ENCODE data around the gene ADGRE1.
A peak's percentile ranks its signal among the peaks of the same experiment; 100 is the strongest.

ADGRE1 gene, protein sequence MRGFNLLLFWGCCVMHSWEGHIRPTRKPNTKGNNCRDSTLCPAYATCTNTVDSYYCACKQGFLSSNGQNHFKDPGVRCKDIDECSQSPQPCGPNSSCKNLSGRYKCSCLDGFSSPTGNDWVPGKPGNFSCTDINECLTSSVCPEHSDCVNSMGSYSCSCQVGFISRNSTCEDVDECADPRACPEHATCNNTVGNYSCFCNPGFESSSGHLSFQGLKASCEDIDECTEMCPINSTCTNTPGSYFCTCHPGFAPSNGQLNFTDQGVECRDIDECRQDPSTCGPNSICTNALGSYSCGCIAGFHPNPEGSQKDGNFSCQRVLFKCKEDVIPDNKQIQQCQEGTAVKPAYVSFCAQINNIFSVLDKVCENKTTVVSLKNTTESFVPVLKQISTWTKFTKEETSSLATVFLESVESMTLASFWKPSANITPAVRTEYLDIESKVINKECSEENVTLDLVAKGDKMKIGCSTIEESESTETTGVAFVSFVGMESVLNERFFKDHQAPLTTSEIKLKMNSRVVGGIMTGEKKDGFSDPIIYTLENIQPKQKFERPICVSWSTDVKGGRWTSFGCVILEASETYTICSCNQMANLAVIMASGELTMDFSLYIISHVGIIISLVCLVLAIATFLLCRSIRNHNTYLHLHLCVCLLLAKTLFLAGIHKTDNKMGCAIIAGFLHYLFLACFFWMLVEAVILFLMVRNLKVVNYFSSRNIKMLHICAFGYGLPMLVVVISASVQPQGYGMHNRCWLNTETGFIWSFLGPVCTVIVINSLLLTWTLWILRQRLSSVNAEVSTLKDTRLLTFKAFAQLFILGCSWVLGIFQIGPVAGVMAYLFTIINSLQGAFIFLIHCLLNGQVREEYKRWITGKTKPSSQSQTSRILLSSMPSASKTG

DNA sequence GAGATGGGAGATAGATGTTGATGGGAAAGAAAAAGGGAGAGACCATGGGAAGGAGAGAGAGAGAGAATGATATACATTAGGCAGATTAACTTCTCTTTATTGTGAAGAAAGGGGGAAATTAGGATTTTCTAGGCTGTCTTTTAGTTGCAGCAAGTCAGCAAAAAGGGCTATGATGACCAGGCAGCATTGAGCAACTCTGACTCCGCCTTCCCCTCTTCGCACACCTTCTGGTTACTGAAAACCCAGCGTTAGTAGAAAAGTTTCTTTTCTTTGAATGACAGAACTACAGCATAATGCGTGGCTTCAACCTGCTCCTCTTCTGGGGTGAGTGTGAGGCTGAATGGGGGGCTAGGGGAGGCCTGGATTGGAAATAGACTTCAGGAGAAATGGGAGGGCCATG is at the start of gene ADGRE1:
Gene ADGRE1, plus strand, starts transcription at position 264 of the 400 bp plus-strand sequence. Its CDS starts 30 bp downstream, at position 294.
- Mint-ChIP-seq H3K9me3 (peaks cover 24% of the 10 kb centered on the region), H3K4me3 (no peak within 1 kb of the TSS), H3K27ac (peak within 1 kb of the TSS; percentile 51), H3K4me1 (peaks cover 57% of the 10 kb centered on the region), H3K36me3 (peaks cover 18% of the 10 kb centered on the region), H3K27me3 (no peaks in the 10 kb centered on the region)
- peak; percentile 33 for DNase-seq
- CTCF ChIA-PET = interaction anchor here (1.1 kb wide), 1 partner anchor 23 kb away, joined by 4 read pairs; no protein-coding TSS in a partner anchor

DNA sequence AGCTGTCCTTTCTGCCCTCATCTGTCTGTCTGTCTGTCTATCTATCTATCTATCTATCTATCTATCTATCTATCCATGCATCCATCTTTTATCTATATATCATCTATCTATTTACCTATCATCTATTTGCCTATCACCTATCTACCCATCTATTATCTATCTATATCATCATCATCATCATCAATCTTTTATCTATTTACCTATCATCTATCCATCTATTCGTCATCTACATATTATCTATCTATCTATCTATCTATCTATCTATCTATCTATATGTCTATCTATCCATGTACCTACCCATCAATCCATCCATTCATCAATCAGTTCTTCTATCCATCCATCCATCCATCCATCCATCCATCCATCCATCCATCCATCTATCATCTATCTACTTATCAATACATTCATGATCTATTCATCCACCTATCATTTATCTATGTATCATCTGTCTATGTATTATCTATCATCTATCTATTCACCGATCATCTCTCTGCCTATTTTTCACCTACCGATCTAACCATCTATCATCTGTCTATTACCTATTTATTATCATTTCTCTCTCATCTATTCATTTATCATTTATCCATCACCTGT is 49.2 kb upstream of the ADGRE1 start:
- peaks cover 51% of the 10 kb centered on the region for H3K36me3 Mint-ChIP-seq
- DNase-seq = no peak
- CTCF ChIA-PET = interaction anchor here (0.6 kb wide), 1 partner anchor 25 kb away, joined by 4 read pairs; no protein-coding TSS in a partner anchor
- peak overlapping the region; percentile 68 for H3K27ac Mint-ChIP-seq
- H3K27me3 Mint-ChIP-seq = no peaks in the 10 kb centered on the region
- H3K9me3 Mint-ChIP-seq = no peaks in the 10 kb centered on the region
- no peak overlapping the region for H3K4me3 Mint-ChIP-seq
- H3K4me1 Mint-ChIP-seq = peaks cover 24% of the 10 kb centered on the region

DNA sequence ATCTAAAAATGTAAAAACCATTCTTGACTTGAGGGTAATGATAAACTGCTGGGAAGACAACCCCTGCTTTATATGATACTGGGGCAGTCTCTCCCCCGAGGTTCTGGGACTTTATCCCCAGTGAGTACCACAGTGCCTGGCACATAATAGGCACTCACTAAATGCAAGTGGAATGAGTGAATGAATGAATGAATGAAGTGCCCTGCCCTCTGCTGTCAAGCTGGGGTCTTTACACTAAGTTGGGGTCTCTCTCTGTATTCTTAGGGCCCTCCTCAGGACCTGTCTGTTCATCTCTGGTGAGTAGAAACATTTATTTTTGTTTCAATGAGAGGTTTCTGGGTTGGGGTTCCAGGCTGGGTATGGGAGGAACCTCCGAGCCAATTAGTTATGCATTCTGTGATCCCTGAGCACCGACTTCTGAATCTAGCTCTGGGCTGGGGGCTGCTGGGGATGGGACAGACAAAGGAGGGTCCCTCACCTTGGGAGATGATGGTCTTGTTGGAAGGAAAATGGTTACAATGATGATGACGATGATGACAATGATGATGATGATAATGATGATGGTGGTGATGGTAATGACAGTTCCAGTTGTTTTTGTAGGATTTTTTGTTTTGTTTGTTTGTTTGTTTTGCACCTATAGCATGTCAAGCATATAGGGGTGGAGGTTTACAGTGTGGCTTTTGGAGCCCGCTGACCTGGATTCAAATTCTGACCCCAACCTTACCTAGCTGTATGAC is 44.3 kb upstream of the ADGRE1 start:
- Mint-ChIP-seq H3K27me3 (no peaks in the 10 kb centered on the region), H3K9me3 (no peaks in the 10 kb centered on the region), H3K36me3 (peaks cover 32% of the 10 kb centered on the region), H3K4me3 (no peak overlapping the region), H3K27ac (peak overlapping the region; percentile 26), H3K4me1 (peaks cover 5% of the 10 kb centered on the region)
- DNase-seq = no peak
- CTCF ChIA-PET = no interaction called here

DNA sequence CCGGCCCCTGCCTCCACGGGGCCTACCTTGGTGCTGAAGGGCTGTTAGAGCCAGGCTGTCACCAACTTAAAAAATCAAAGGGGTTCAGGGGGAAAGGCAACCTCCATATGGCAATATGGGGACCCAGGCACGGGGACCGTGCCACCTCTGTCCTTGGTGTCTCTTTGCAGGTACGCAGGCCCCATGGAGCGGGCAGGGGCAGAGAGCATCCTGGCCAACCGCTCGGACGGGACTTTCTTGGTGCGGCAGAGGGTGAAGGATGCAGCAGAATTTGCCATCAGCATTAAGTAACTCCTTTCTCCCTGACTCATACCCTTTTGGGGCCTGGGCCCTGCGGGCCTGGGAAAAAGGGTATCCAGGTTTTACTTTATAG is 39.6 kb upstream of the ADGRE1 start:
- peaks cover 43% of the 10 kb centered on the region for H3K36me3 Mint-ChIP-seq
- H3K4me3 Mint-ChIP-seq = no peak overlapping the region
- no peaks in the 10 kb centered on the region for H3K4me1 Mint-ChIP-seq
- CTCF ChIA-PET = no interaction called here
- H3K9me3 Mint-ChIP-seq = no peaks in the 10 kb centered on the region
- H3K27me3 Mint-ChIP-seq = no peaks in the 10 kb centered on the region
- DNase-seq = no peak
- H3K27ac Mint-ChIP-seq = no peak overlapping the region

DNA sequence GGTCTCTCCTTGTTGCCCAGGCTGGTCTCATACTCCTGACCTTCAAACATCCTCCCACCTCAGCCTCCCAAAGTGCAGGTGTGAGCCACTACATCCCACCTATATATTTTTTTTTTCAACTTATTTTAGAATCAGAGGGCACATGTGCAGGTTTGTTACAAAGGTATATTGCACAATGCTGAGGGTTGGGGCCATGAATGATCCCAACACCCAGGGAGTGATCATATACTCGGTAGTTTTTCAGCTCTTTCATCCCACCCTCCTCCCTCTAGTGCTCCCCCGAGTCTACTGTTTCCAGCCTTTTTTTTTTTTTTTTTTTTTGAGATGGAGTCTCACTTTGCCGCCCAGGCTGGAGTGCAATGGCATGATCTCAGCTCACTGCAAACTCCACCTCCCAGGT is 38.4 kb upstream of the ADGRE1 start:
- Mint-ChIP-seq H3K4me1 (no peaks in the 10 kb centered on the region), H3K36me3 (peaks cover 39% of the 10 kb centered on the region), H3K27me3 (no peaks in the 10 kb centered on the region), H3K4me3 (no peak overlapping the region), H3K9me3 (no peaks in the 10 kb centered on the region), H3K27ac (no peak overlapping the region)
- no peak for DNase-seq
- CTCF ChIA-PET = no interaction called here

DNA sequence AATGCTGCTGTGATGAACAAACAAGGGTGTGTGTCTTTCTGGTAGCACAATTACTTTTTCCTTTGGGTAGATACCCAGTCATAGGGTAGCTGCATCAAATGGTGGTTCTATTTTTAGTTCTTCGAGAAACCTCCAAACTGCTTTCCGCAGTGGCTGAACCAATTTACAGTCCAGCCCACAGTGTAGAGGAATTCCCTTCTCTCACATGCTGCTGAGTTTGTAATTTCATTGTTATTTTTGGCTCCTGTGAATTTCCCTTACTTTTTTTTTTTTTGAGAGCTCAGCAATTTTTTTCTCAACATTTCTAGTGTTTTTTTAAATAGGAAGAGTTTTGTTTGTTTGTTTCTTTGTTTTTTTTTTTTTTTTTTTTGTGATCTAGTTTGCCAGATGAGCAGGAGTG is 37.5 kb upstream of the ADGRE1 start:
- Mint-ChIP-seq H3K27me3 (no peaks in the 10 kb centered on the region), H3K9me3 (no peaks in the 10 kb centered on the region), H3K27ac (peak overlapping the region; percentile 60), H3K4me3 (no peak overlapping the region), H3K4me1 (no peaks in the 10 kb centered on the region), H3K36me3 (peaks cover 42% of the 10 kb centered on the region)
- CTCF ChIA-PET = no interaction called here
- no peak for DNase-seq

DNA sequence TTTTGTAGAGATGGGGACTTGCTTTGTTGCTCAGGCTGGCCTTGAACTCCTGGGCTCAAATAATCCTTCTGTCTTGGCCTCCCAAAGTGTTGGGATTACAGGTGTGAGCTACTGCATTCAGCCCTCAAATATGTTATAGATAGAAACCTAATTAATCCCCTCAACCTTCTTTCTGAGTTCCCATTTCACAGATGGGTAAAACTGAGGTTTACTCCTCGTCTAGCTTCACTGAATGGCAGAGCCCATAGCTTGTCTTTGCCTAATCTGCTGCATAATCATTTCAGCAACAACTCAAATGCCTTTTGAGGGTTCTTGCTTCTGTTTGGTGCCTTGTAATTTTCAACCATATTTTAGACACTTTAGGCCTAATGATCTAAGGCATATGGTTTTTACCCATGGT is 36.0 kb upstream of the ADGRE1 start:
- peak overlapping the region; percentile 49 for H3K27ac Mint-ChIP-seq
- H3K4me1 Mint-ChIP-seq = no peaks in the 10 kb centered on the region
- no peak for DNase-seq
- H3K36me3 Mint-ChIP-seq = peaks cover 54% of the 10 kb centered on the region
- no peak overlapping the region for H3K4me3 Mint-ChIP-seq
- H3K9me3 Mint-ChIP-seq = no peaks in the 10 kb centered on the region
- no peaks in the 10 kb centered on the region for H3K27me3 Mint-ChIP-seq
- CTCF ChIA-PET = interaction anchor here (1.1 kb wide), 1 partner anchor 218 kb away, joined by 3 read pairs; no protein-coding TSS in a partner anchor

DNA sequence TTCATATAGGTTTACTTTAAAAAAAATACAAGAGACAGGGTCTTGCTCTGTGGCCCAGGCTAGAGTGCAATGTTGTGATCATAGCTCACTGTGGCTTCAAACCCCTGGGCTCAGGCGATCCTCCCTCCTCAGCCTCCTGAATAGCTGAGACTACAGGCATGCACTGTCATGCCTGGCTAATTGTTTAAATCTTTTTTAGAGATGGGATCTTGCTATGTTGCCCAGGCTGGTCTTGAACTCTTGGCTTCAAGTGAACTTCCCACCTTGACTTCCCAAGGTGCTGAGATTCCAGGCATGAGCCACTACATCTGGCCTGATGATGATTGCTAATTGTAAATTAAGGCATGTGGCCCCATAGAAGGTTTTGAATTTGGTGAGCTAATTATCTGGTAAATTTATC is 35.4 kb upstream of the ADGRE1 start:
- no peak for DNase-seq
- Mint-ChIP-seq H3K36me3 (peaks cover 58% of the 10 kb centered on the region), H3K4me1 (no peaks in the 10 kb centered on the region), H3K4me3 (no peak overlapping the region), H3K27me3 (no peaks in the 10 kb centered on the region), H3K27ac (no peak overlapping the region), H3K9me3 (no peaks in the 10 kb centered on the region)
- CTCF ChIA-PET = interaction anchor here (1.1 kb wide), 1 partner anchor 219 kb away, joined by 3 read pairs; no protein-coding TSS in a partner anchor

DNA sequence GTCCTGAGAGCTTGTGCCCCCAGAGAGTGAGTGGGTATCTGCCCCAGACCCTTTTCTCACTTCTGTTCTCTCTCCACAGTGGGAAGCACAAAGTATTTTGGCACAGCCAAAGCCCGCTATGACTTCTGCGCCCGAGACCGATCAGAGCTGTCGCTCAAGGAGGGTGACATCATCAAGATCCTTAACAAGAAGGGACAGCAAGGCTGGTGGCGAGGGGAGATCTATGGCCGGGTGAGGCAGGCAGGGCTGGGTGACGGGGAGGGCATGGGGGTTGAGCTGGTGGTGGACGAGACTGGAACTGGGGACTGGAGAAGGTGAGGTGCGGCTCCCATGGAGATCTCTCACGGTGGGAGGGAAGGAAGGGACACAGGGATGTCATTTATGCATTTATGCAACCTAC is 33.5 kb upstream of the ADGRE1 start:
- peaks cover 59% of the 10 kb centered on the region for H3K36me3 Mint-ChIP-seq
- no peak overlapping the region for H3K27ac Mint-ChIP-seq
- CTCF ChIA-PET = no interaction called here

DNA sequence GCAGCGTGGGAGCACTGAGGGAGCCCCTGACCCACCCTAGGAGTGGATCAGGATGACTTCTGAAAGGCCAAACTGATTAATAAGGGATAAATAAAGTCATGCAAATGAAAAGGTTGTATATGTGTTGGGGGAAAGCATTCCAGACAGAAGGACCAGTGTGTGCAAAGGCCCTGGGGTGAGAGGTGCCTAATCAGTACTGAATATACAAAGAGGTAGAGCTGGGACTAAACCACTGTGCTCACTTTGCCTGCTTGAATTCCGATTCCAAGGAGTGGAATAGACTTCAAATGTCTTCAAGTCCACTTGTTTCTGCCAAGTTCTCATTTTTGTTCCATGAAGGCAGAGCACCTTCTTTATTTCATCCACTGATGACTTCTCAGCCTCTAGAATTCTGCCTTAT is 32.6 kb upstream of the ADGRE1 start:
- CTCF ChIA-PET = no interaction called here
- Mint-ChIP-seq H3K27me3 (no peaks in the 10 kb centered on the region), H3K27ac (no peak overlapping the region), H3K4me1 (no peaks in the 10 kb centered on the region), H3K36me3 (peaks cover 53% of the 10 kb centered on the region), H3K9me3 (no peaks in the 10 kb centered on the region), H3K4me3 (no peak overlapping the region)
- DNase-seq = no peak

More for the DNA sequence above, 33.5 kb upstream of the ADGRE1 start:
- H3K9me3 Mint-ChIP-seq = no peaks in the 10 kb centered on the region
- no peak overlapping the region for H3K4me3 Mint-ChIP-seq
- no peak for DNase-seq
- H3K4me1 Mint-ChIP-seq = no peaks in the 10 kb centered on the region
- H3K27me3 Mint-ChIP-seq = no peaks in the 10 kb centered on the region

DNA sequence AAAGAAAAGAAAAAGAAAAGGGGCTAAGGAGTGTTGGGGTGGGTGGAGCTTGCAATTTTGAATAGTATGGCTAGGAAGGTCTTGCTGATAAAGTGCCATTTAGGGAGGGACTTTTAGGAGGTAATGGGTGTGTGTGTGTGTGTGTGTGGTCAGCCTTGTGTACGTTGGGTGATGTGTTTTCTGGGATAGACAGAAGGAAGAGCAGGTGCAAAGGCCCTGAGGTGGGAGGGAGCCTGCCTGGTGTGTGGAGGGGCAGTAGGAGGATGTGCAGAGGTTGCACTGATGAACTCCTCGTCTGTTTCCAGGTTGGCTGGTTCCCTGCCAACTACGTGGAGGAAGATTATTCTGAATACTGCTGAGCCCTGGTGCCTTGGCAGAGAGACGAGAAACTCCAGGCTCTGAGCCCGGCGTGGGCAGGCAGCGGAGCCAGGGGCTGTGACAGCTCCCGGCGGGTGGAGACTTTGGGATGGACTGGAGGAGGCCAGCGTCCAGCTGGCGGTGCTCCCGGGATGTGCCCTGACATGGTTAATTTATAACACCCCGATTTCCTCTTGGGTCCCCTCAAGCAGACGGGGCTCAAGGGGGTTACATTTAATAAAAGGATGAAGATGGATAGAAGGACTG is 30.5 kb upstream of the ADGRE1 start:
- H3K27ac Mint-ChIP-seq = no peak overlapping the region
- CTCF ChIA-PET = no interaction called here

DNA sequence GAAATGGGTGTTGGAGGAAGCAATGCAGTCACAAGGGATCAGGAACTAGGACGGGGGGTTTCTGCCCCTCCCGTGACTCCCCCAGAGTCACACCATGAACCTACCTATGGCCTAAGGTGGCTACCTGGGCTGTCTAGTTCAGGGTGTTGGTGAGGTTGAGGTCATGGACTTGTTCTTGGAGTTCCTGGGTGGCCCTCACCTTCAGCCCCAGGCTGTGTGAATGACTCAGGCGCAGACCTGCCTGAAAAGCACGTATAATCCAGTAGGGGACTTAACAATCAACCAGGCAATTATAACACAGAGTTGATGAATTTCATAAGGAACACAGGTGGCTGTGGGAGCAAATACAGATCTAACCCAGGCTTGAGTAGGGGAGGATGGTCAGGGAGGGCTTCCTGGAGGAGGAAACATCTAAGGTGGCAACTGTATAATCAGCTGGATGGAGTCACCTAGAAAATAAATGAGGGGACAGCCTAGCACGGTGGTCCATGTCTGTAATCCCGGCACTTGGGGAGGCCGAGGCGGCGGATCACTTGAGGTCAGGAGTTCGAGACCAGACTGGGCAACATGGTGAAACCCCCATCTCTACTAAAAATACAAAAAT is 25.6 kb upstream of the ADGRE1 start:
- peaks cover 4% of the 10 kb centered on the region for H3K27me3 Mint-ChIP-seq
- H3K36me3 Mint-ChIP-seq = peaks cover 8% of the 10 kb centered on the region
- H3K4me3 Mint-ChIP-seq = peak overlapping the region; percentile 34
- H3K27ac Mint-ChIP-seq = peak overlapping the region; percentile 73
- DNase-seq = no peak
- peaks cover 27% of the 10 kb centered on the region for H3K4me1 Mint-ChIP-seq
- no peaks in the 10 kb centered on the region for H3K9me3 Mint-ChIP-seq
- CTCF ChIA-PET = interaction anchor here (0.8 to 7.5 kb wide), 4 partner anchors 98 to 345 kb away, joined by 4 to 72 read pairs (median 19); partner anchors contain the start of gene GPR108

More for the DNA sequence above, 30.5 kb upstream of the ADGRE1 start:
- no peak overlapping the region for H3K4me3 Mint-ChIP-seq
- no peaks in the 10 kb centered on the region for H3K27me3 Mint-ChIP-seq
- H3K36me3 Mint-ChIP-seq = peaks cover 39% of the 10 kb centered on the region
- H3K9me3 Mint-ChIP-seq = no peaks in the 10 kb centered on the region
- H3K4me1 Mint-ChIP-seq = peaks cover 7% of the 10 kb centered on the region
- DNase-seq = no peak

DNA sequence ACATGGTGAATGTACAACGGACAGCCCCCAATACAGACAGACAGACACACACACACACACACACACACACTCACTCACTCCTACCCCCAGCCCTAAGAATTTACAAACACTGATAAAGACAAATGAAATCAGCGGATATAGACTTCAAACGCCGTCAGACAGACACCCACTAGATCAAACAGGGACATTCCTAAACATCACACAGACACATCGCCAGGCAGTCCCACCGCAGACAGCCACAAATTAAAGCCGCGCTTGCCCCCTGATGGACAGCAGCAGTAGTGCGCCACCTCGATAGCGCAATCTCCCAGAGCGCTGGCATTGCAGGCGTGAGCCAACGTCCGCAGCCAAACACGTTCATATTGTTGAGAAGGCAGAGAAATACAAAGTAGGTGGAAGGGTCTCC is 24.7 kb upstream of the ADGRE1 start:
- Mint-ChIP-seq H3K4me1 (peaks cover 27% of the 10 kb centered on the region), H3K27ac (peak overlapping the region; percentile 86), H3K9me3 (no peaks in the 10 kb centered on the region), H3K4me3 (peak overlapping the region; percentile 75), H3K36me3 (peaks cover under 1% of the 10 kb centered on the region), H3K27me3 (peaks cover 5% of the 10 kb centered on the region)
- DNase-seq = peak; percentile 94
- CTCF ChIA-PET = interaction anchor here (0.8 to 7.5 kb wide), 13 partner anchors 25 to 346 kb away, joined by 3 to 72 read pairs (median 6); partner anchors contain the start of genes GPR108 and VAV1
